GM18858 (cell line): Measurements from ENCODE around the gene PSMF1.

Source experiments
- ATAC-seq: cut with Tn5 transposase; IDR thresholded peaks from one replicate; pipeline ENCODE4 v1.9.1; 2021; ENCODE audit not compliant: unreplicated experiment

The PSMF1 gene

GRCh38 chr20:1188347-1188746 lies 69.9 kb downstream of the PSMF1 start:
- ATAC-seq: no peak

- ATAC-seq: no peak
These were observed 71.4 kb downstream of the PSMF1 start for GRCh38 chr20:1189827-1190226.

GRCh38 chr20:1190847-1191246 lies 72.4 kb downstream of the PSMF1 start:
- ATAC-seq: no peak

GRCh38 chr20:1191299-1191698 lies 72.9 kb downstream of the PSMF1 start:
- ATAC-seq: no peak

GRCh38 chr20:1195226-1195625 lies 76.8 kb downstream of the PSMF1 start:
- ATAC-seq: no peak

GRCh38 chr20:1196634-1197033 lies 78.2 kb downstream of the PSMF1 start:
- no peak for ATAC-seq

GRCh38 chr20:1197801-1198200 lies 79.4 kb downstream of the PSMF1 start:
- ATAC-seq: no peak

- no peak for ATAC-seq
These were observed 80.3 kb downstream of the PSMF1 start for GRCh38 chr20:1198751-1199150.

GRCh38 chr20:1199212-1199873 lies 80.9 kb downstream of the PSMF1 start:
- ATAC-seq: no peak

- ATAC-seq: no peak
These were observed 81.6 kb downstream of the PSMF1 start for GRCh38 chr20:1199964-1200363.

- no peak for ATAC-seq
These were observed 84.5 kb downstream of the PSMF1 start, which contains the start of gene C20orf202 for GRCh38 chr20:1202762-1203504. TSS of gene C20orf202 (plus strand) at chr20:1203454. CDS start at chr20:1203586, 132 bp downstream.

GRCh38 chr20:1203630-1204029 lies 85.2 kb downstream of the PSMF1 start:
- no peak for ATAC-seq

- ATAC-seq: no peak
These were observed 85.7 kb downstream of the PSMF1 start for GRCh38 chr20:1204113-1204512.

GRCh38 chr20:1204576-1204975 lies 86.2 kb downstream of the PSMF1 start:
- no peak for ATAC-seq

GRCh38 chr20:1205802-1206201 lies 87.4 kb downstream of the PSMF1 start:
- no peak for ATAC-seq

GRCh38 chr20:1206366-1207148 lies 88.2 kb downstream of the PSMF1 start:
- no peak for ATAC-seq

GRCh38 chr20:1207293-1207878 lies 89.0 kb downstream of the PSMF1 start:
- no peak for ATAC-seq

GRCh38 chr20:1209447-1210387 lies 91.3 kb downstream of the PSMF1 start:
- no peak for ATAC-seq

GRCh38 chr20:1210501-1210900 lies 92.1 kb downstream of the PSMF1 start:
- no peak for ATAC-seq

GRCh38 chr20:1212023-1212422 lies 93.6 kb downstream of the PSMF1 start:
- ATAC-seq: no peak
